Cortex of kidney (tissue), 1 donor: Measurements from ENCODE around the gene GPATCH2.
"Not testable (repeated sequence)": the region's sequence is repeated elsewhere in the genome, so short reads cannot be mapped to it uniquely, and the experiment has no call there.

Experiments
- DNase-seq: peaks from one replicate; lab custom pipeline; 2025; lab: John Stamatoyannopoulos, UW

GPATCH2 gene

GRCh38 chr1:217525773-217526490 is 105.0 kb downstream of the GPATCH2 start:
- no peak for DNase-seq

DNA sequence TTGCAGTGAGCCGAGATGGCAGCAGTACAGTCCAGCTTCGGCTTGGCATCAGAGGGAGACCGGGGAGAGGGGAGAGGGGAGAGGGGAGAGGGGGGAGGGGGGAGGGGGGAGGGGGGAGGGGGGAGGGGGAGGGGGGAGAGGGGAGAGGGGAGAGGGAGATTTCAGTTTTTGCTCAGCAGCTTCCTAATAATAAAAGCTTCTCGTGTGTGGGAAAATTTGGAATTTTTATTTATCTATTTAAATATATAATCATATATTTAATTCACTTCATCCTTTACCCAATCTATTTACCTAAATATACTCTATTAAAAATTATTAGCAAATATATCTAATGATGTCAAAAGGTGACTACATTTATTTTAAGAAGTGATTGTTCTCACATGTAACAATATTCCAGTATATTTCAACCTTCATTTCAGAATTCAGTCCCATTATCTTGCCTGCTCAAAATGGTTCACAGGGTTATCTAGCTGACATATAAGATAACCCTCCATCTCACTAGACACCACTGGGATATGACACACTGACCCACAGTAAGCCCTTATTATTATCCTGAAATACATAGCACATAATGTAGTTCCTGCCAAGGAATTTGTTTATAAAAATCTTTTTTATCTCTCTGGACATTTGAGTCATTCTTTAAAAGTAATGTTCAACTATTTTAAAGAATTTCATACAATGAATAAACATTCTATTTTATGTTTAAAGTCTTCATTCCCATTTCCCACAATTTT is 105.9 kb downstream of the GPATCH2 start:
- no peak for DNase-seq

DNA sequence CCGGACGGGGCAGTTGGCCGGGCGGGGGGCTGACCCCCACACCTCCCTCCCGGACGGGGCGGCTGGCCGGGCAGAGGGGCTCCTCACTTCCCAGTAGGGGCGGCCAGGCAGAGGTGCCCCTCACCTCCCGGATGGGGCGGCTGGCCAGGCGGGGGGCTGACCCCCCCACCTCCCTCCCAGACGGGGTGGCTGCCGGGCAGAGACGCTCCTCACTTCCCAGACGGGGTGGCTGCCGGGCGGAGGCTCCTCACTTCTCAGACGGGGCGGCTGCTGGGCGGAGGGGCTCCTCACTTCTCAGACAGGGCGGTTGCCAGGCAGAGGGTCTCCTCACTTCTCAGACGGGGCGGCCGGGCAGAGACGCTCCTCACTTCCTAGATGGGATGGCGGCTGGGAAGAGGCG is 107.0 kb downstream of the GPATCH2 start:
- not testable (repeated sequence) for DNase-seq

GRCh38 chr1:217522277-217522676 is 108.6 kb downstream of the GPATCH2 start:
- no peak for DNase-seq

DNA sequence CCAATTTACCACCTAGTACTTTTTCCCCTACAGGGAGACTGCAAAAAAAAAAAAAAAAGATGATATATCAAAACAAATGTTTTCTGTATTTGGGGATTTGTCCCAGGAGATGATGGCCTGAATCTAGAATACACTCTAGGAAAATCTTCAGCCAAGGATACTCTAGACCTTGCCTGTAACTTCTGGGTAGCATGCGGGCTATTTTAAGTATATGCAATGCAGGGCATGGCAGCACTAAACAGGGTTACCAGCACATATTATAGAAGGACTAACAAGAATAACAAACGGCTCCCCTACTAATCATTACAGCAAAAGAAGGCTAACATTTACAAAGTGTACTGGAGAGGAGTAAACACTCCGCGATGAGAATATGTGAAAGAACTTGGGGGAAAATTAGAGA is 109.6 kb downstream of the GPATCH2 start:
- no peak for DNase-seq

DNA sequence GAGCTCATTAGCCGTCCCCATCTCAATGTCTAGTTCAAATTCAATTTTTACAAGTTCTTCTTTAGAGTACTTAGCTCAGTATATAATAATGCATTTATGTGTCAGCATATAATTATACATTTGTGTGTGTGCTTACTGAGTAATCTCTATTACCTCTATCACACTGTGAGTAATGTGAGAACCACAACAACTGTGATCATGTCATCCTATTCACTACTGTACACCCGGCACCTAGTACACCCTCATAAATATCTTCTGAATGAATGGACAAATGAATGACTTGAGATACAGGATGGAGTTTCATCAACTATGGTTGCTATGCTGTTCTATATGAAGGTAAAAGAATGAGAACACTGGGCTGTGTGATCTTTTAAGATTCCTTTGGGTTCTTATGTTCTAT is 124.0 kb downstream of the GPATCH2 start:
- DNase-seq, result no peak

GRCh38 chr1:217498209-217498608 is 132.7 kb downstream of the GPATCH2 start:
- DNase-seq, result no peak

- no peak for DNase-seq
These were observed 135.6 kb downstream of the GPATCH2 start for GRCh38 chr1:217495249-217495648.

- DNase-seq, result no peak
These were observed 136.1 kb downstream of the GPATCH2 start for GRCh38 chr1:217494767-217495166.

DNA sequence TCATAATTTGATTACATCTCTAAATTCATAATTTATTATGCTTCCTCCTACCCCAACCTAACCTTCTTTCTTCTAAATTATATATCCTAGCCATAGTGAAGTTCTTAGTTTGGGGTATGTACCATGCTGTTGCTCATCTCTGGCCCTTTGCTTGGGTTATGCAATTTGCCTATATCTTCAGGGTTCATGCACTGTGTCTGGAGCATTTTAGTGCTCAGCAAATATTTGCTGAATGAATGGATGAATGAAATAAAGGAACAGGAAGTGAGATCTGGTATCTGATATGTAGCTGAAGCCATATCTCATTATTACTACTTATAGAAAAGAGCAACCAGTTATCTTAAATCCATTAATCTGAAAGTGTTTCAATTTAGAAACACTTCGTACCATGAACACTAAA is 137.6 kb downstream of the GPATCH2 start:
- no peak for DNase-seq

DNA sequence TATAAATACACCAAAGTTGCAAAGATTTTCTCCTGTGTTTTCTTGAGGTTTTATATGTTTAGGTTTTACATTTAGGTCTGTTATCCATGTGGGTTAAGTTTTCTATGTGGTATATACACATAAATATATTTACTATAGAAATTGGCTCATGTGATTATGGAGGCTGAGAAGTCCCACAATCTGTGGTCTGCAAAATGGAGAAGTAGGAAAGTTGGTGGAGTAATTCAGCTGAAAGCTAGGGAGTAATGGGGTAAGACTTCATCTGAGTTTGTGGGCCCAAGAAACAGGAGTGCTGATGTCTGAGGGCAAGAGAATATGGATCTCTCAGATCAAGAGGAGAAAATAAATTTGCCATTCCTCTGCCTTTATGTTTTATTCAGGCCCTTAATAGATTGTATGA is 146.0 kb downstream of the GPATCH2 start:
- DNase-seq, result no peak

- no peak for DNase-seq
These were observed 148.4 kb downstream of the GPATCH2 start for GRCh38 chr1:217482356-217483102.

DNA sequence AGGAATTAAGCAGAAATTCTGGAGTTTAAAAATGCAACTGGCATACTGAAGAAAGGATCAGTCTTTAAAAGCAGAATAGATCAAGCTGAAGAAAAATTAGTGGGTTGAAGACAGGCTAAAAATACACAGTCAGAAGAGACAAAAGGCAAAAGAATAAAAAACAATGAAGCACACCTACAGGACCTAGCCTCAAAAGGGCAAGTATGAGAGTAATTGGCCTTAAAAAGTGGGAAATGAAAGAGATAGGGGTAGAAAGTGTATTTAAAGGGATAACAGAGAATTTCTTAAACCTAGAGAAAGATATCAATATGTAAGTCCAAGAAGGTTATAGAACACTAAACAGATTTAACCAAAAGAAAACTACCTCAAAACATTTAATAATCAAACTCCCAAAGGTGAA is 152.4 kb downstream of the GPATCH2 start:
- no peak for DNase-seq

DNA sequence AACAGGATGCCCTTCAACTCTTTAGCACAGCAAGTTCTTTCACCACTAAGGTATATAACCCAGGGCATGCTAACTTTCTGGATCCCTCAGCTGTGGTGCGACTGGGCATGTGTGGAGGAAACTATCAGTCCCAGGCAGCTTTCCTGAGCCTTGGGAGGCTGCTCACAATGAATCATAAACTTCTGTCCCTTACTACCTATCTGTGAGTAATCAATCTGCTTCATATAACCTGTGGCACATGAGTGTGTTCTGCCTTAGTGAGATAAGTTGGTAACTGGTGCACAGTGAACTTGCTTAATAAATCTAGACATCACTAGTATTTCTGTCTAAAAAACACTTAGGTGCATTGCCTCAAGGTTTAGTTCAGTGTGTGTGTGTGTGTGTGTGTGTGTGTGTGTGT is 158.0 kb downstream of the GPATCH2 start:
- DNase-seq, result no peak

- DNase-seq, result no peak
These were observed 159.5 kb downstream of the GPATCH2 start for GRCh38 chr1:217471403-217471802.

DNA sequence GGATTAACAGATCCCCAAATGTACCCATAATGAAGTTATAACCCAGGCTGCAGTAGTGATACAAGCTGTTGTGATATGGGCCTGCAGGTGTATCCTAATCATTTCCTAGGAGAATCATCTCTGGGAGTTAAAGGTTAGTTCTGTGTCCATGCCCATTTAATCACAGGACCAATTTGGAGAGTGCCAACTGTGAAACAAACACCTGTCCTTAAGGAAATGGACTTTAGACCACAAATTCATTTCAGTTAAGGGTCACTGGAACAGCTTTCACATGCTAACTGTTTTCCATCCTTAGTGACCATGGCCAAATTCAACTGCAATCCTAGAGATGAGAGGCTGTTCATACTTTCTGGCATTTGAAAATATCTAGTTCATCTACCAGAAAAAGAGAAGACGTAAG is 160.9 kb downstream of the GPATCH2 start:
- DNase-seq, result no peak

DNA sequence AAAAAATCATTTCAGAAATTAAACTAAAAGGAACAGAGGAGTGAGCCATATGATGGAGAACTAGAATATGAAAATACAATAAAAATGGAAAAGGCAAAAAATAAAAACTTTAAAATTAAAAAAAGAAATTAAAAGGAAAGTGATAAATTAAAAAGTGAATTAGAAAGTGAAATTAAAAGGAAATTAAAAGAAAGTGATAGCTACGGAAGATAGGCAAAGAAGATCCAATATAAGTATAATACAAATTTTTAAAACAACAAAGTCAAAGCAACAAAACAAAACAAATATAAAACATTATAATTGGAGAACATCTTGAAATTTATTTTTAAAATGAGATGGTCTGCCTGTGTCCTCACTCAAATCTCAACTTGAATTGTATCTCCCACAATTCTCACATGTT is 165.8 kb downstream of the GPATCH2 start:
- no peak for DNase-seq

- DNase-seq, result no peak
These were observed 168.2 kb downstream of the GPATCH2 start for GRCh38 chr1:217462666-217463065.

GRCh38 chr1:217462159-217462558 is 168.7 kb downstream of the GPATCH2 start:
- no peak for DNase-seq

DNA sequence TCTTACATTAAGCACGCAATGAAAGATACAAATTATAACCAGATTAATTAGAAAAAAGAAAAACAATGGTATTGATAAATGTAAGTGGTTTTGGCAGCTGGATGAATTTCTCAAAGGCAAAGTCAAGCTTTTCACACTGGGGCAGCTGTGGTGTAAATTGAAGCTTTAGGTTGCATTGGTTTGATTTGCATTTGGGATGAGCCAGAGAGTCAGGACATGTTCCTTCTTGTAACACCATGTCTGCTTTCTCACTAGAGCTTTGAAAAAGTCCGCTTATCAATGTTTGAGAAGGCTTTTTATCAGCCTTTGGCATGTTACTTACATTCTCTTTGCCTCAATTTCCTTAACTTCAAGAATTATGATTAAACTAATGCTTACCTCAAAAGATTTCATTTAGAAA is 173.9 kb downstream of the GPATCH2 start:
- no peak for DNase-seq

GRCh38 chr1:217456261-217456660 is 174.6 kb downstream of the GPATCH2 start:
- DNase-seq, result no peak

GRCh38 chr1:217453816-217454215 is 177.1 kb downstream of the GPATCH2 start:
- no peak for DNase-seq

DNA sequence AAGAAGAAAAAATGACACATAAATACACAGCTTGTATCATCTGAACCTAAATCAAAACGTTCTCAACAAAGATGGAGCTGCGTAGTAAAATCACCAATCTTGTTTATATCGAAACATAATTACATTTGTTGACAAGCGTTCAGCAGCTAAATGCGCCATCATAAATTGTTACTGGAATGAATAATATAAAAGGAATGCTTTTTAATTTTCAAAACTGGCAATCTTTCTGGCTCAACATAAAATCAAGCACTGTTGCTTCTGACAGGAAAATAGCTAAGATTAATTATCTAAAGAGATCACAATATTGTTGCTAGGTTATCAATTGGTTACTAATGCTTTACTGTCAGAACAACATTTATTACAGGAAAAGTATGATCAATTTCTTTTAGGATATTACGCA is 181.5 kb downstream of the GPATCH2 start:
- DNase-seq, result no peak
